Renal pelvis (tissue), 4 donors: ENCODE results near the gene CEP112. TPM values are rescaled to one million over a fixed set of nuclear protein-coding genes. Genes with fewer than 3 reads are reported as not detected.

Source experiments
- DNase-seq: peaks from one replicate; pipeline ENCODE4 v3.0.0-alpha.2; 2013
- polyA plus RNA-seq, 3 donors: library from polyadenylated mRNA; unstranded; fragments of 120-200 nt; gene quantifications; one replicate each; pipeline ENCODE4 v1.2.1, GENCODE V29; 2013; ENCODE audit not compliant: insufficient read length in 3 of 3

CEP112 gene
- polyA plus RNA-seq, 3 donors = 11.9 to 16.1 (median 13.9) TPM

DNA sequence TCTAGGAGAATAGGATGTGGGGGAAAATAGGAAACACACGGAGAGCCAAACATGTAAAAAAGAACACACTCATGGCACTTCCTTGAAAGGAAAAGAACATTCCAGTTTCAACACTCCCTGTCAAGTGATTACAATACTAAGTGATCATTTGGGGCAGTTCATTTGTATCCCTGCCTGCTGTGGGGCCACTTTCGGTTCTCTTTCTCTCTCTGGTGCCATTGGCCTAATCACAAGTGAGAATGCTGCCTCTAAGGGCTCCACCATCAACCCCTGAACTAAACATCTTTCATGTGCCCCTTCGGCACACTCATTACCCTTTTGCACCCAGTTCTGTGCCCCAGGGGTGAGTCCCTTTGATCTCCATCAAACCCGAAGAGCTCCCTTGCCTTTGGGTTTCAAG, 197.3 kb downstream of the CEP112 start:
- DNase-seq = no peak

DNA sequence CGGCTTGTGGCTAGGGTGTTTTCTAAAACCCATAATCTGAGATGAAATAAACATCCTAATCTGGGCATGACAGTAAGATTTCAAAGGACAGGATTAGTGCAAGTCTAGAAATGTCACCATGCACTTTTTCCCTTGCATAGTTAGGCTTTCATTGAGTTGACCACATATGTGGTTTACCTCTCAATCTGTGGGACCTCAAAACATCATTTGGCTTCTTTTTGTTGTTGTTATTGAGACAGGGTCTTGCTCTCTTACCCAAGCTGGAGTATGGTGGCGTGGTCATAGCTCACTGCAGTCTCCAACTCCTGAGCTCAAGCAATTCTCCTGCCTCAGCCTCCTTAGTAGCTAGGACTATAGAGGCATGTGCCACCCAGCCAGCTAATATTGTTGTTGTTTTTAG, 197.8 kb downstream of the CEP112 start:
- DNase-seq = no peak

DNA sequence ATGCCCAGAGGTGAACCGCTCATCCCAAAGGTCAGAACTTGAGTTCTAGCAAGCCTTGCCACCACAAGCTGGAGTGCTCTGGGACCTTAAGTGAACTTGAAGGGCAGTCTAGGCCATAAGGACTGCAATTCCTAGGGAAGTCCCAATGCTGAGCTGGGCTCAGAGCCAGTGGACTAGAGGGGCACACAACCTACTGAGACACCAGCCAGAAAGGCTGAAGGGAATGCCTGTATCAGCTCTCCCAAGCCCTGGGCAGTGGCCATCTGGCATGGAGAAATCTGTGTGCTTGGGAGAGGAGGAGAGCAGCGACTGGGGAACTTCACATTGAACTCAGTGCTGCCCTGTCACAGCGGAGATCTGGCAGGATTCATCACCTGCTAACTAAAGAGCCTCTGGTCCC, 201.3 kb downstream of the CEP112 start:
- DNase-seq = no peak

DNA sequence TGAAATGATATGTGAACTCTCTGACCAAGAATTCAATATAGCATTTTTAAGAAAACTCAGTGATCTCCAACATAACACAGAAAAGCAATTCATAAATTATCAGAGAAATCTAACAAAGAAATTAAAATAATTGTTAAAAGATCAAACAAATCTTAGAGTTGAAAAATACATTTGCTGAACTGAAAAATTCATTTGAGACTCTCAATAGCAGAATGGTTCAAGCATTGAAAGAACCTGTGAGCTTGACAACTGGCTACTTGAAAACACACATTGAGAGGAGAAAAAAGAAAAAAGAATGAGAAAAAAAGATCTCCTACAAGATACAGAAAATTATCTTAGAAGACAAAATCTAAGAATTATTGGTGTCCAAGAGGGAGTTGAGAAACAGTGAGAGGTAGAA, 203.5 kb downstream of the CEP112 start:
- DNase-seq = no peak

DNA sequence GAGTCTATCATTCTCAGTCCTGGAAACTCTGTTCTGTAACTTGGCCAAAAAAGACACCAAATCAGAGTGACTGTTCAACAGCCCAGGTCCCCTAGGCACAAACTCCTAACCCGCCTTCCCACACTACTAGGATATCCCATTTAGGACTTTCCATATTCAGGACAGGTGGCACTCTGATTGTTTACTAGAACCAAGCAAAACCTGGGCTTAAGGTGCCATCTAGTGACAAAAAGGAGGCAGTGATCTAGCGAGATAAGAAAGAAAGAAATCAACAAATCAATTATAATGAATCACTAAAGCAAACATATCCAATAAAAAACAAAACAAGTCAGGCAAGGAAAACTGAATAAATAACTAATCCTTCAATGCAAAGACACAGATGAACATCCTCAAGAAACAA, 203.9 kb downstream of the CEP112 start:
- DNase-seq = no peak

DNA sequence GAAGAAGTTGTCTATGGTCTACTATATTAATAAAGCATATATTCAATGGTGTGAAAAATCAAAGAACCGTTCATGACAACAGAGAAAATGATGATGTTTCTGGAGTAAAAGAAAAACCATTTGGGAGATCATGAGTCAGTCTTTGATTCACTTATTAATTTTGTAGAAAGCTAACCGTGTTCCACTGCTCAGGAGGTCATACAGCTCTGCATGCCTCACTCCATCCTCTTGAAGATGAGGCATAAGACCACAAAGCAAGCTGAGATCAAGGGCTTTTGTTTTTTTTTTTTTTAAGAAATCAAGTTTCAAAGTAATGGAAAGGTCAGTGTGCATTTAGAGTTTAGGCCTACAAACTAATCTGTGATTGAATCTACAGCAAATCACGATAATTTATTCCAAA, 206.4 kb downstream of the CEP112 start:
- no peak for DNase-seq

DNA sequence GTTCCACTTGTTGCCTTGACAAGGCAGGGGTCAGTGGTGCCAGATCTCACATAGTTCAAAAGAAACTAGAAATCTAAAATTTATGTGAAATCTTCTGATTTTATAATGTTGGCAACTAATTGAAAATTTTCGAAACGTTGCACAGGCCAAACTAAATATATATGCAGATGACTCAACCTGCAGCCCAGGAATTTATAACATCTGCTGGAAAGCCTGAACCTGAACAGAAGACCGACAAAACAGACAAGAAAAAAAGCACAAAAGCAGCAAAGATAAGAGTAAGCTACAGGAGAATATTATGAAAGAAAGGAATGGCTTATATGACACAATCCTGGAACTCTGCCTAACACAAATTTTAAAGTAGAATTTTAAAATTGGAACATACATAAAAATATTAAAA, 207.6 kb downstream of the CEP112 start:
- no peak for DNase-seq

DNA sequence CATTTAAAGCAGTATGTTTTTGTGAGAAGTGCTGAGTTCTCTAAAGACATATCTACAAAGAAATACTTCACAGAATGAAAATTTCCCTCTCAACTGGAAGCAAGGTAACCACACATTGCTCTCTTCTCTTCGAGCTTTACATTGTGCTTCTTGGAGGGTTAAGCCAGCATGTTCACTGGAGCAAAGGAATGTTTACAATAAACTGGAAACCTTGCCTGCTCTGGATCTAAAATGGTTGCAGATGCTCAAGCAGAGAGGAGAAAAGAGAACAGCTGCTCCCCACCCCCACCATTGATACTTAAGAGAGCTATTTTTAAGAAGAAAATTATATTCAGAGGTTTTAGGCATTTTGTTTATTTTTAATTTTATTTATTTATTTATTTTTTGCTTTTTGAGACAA, 213.1 kb downstream of the CEP112 start:
- no peak for DNase-seq

DNA sequence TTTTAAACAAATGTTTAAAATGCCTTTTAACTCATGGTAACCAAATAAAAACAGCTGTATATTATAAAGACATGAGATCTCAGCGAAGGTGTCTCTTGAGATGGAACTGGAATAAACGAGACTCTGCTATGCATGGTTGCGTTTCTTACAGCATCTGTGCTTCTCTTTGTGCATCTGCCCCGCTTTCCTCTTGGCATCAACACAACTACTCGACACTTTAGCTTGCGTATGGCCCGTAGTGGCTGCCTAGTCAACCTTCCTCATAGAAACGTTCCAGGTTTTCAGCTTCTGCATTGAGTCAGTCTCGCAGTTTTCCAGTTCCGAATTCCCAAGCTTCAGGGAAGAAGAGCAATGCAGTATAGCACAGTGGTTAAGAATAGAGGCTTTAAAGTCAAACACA, 214.9 kb downstream of the CEP112 start:
- DNase-seq = no peak

DNA sequence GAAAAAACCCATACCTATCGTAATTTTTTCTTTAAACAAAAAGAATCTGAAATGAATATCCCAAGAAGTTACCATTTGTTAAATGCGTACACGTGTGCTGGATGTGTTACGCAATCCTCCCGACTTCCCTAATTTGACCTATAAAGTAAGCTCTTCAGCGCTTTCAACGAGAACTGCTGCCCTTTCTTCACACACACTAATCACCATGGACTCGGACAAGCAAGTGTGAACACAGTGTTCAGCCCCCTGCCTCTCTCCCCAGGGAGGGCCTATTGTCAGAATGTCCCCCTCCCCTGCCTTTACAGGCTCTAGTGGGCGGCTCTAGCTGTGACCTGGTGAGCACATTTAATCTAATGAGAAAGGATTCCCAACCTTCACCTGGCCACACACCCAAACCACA, 216.1 kb downstream of the CEP112 start:
- no peak for DNase-seq

DNA sequence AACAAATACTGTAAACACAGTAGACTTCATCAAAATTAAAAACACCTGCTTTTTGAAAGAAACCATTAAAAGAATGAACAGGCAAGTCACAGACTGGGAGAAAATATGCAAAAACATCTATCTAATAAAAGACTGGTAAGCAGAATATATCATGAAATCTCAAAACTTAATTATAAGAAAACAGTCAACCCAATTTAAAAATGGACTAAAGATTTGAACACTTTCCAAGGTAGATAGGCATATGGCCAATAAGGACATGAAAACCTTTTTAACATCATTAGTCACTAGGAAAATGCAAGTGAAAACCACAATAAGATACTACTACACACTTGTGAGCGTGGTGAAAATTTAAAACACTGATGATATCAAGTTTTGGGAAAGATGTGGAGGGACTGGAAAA, 218.7 kb downstream of the CEP112 start:
- no peak for DNase-seq

DNA sequence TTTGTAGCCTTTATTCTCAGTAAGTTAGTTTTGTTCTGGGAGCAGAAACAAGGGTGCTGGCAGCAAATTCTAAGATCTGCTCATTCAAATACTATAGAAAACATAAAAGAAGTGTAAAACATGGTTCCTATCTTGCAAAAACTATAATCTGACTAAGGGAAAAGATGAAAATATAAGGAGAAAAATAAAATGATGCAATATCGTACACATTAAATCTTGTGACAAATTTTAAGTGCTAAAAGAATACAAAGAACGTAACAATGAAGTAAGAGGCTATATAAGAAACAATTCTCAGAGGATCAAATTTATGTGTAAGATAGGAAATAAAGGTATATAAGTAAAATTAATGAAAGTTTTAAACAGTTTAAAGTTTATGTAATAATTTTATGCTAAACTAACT, 224.6 kb downstream of the CEP112 start:
- DNase-seq = no peak

DNA sequence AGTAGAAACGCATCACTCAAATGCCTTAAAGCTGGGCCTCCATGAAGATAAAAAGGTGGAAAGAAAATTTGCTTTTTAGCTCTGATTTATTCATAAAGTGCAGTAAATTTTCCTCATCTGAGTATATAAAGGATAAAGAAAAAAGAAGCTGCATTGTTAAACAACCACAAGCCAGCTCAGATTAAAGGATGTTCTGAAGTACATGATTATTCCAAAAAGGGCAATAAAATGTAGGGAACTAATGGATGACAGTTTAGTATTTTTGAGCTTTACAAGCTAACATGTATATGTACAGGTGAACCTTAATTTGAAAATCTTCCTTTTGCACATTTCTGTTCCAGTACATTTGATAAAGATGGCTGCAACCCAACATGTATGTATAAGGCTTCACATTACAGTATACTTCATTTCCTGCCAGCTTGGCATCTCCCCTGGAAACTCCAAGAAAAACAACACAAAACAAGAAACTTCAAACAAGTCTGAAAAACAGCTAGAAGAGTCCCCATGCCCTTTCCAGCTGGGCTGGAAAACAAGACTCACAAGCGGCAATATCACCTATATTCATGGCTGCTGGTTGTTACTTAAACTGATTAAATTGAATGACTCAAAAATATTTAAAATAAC, 225.7 kb downstream of the CEP112 start:
- DNase-seq = peak; percentile 15

DNA sequence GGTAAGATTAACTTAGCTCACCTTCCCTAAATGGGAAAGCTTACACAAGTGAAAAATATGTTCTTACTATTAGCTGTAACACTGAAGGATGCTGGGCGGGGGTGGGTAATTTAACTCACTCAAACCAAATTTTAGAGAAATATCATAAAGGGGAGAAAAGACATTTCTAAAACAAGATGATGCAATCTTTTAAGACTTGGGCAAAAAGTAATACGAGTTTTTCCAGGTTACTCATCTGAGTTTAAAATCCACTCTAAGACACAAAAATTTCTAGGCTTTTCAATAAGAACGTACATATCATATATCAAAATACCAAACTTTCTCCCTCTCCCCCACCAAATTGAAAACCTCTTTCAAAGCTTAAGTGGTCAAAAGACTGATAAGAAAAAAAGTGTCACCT, 228.8 kb downstream of the CEP112 start:
- DNase-seq = no peak

DNA sequence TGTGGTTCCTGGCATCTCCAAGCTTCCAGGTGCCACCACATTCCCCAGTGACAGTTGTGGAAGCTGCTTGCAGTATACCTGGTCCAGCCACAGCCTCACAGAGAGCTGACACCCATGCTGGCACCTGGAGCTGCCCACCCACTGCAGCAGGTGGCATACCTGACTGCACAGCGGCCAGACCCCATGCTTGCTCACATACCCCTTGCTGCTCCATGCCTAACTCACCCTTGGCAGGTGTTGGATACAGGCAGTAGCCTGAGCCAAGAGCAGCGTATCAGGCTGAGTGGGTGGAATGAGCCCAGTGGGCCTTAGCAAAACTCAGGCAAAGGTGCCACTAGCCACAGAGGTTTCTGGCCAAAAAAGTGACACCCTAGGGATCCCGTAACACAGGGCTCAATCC, 232.3 kb downstream of the CEP112 start:
- no peak for DNase-seq

DNA sequence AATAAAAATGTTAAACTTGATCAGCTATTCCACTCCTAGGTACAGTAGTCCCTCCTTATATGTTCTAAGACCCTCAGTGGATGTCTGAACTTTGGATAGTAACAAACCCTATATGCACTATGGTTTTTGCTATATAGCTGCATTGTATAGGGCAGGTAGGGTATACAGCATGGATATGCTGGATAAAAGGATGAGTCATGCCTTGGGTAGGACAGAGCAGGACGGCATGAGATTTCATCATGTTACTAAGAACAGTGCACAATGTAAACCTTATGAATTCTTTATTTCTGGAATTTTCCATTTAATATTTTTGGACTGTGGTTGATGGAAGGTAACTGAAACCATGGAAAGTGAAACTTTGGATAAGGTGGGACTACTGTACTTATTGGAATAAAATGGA, 235.1 kb downstream of the CEP112 start:
- no peak for DNase-seq

DNA sequence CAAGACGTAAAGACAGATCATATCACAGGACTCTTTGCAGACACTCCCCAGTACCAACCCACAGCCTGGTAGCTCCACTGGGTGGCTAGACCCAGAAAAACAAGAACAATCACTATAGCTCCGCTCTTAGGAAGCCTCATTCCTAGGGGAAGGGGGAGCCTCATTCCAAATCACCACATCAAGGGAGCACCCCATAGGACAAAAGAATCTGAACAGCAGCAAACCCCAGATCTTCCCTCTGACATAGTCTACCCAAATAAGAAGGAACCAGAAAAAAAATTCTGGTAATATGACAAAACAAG, 237.8 kb downstream of the CEP112 start:
- DNase-seq = no peak

DNA sequence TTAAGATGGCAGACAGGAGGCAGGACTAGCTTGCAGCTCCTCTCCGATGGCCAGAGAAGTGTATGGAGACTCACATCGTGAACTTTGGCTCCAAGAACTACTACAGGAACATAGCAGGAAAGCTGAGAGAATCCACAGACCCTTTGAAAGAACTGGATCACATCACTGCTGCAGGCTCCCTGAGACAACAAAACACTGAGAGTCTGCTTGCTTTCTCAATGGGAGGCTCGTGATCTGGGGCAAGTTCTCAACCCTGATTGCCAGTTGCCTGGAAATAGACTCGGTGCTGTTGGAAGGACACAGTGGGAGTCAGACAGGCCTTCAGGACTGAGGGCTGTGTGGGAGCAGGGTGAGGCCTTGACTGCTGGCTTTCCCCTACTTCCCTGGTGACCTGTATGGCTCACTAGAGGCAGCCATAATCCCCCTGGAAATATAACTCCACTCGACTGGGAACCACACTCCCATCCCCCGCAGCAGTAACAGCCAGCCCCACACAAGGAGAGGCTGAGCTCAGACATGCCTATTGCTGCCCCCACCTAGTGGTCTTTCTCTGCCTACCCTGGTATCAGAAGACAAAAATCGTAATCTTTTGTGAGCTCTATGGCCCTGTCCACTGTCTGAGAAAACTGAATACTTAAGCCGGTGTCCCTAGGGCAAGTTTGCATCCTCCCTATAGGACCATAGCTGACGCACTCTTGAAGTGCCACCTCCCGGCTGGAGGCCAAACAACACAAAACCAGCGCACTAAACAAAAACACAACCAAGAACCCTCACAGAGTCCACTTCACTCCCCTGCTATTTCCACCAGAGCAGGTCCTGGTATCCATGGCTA, 238.4 kb downstream of the CEP112 start:
- DNase-seq = no peak

DNA sequence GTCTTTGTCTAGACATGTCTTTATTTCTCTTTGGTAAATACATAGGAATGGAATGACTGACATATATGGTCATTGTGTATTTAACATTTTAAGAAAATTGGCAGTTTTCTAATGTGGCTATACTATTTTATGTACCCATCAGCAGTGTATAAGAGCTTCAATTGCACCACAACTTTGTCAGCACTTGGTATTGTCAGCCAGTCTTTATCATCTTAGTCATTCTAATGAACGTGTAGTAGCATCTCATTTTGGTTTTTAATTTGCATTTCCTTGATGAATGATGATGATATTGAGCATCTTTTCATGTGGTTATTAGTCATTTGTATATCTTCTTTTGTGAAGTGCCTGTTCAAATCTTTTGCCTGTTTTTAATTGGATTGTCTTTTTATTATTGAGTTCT, 239.3 kb downstream of the CEP112 start:
- DNase-seq = no peak

DNA sequence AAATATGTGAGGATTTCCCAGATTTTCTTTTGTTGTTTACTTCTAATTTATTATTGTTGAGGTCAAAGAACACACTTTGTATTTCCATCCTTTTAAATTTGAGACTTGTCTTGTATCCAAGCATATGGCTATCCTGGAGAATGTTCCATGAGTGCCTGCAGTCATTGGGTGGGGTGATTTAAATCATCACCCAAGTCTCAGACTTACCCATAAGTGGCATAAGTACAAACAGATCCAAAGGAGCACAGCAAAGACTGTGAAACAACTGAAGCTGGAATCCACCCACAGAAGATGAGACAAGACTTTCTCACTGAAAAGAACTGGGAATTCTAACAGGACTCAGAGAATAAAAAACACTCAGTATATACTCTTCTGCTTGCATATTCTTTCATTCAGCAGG, 239.9 kb downstream of the CEP112 start:
- DNase-seq = no peak

DNA sequence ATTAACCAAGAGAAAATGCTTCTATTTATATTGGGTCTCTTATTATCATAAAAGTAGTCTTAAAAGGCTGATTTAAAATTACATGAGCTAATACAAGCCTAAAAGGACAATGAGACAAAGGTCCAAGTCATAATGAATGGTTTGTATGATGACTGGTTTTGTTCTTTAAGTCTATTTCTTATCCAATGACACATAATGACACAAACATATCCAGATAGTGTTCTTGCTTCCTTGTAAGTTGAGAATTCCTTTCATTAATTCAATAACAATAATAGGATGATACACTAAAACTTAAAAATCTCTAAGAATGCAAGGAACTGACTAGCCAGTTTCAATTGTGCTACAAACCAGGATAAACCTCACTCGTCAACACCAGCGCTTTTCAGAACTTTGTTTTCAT, 244.1 kb downstream of the CEP112 start:
- no peak for DNase-seq

DNA sequence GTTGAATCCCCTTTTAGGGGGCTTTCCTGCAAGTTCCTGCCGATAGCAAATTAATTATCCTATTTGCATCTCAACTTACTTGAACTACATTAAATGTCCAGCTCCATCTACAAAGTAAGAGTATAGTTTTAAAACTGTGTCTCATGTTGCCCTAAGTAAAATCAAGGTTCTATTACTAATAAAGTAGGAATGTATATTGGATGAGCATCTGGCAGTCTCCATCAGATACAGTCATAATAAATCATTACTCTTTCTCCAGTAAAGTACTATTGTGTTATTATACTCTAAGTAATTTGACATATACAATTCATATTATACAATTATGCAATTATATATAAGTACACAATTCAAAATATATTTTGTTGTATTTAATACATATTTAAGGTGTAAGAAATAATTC, 249.3 kb downstream of the CEP112 start:
- DNase-seq = no peak

DNA sequence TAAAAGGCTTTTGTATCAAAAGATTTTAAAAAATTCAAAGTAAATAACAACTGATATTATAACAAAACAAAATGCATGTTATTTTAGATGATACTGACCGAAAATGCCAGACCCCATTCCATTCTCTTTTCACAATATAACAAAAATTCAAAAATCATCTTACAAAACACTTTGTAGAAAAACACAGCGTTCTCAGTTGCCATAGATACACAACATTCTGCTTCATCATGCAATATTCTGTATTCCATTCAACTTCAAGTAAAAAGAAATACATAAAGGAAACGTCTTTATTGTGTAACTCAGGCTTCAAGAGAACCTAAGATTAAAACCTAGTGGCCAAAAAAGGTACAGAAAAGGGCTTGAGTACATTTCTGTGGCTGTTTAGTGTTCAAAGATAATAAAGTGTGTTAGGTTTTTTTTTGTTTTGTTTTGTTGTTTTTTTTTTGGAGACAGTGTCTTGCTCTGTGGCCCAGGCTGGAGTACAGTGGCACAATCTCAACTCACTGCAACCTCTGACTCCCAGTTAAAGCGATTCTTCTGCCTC, 250.5 kb downstream of the CEP112 start:
- DNase-seq = no peak

DNA sequence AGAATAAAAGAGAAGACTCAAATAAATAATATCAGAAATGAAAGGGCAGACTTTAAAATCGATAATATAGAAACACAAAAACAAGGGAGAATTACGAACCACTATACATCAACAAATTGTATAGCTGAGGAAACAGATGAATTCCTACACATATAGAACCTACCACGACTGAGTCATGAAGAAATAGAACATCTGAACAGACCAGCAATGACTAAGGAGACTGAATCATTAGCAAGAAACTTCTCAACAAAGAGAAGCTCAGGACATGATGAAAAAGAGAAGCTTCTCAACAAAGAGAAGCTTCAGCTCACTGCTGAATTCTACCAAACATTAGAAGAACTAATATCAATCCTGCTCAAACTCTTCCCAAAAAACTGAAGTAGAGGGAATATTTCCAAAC, 255.9 kb downstream of the CEP112 start:
- DNase-seq = no peak
